Measurements from ENCODE around the gene RNF44. TPM values are rescaled to one million over a fixed set of nuclear protein-coding genes. Genes with fewer than 3 reads are reported as not detected.

RNF44 gene
- total RNA-seq, 1 experiment from 2014 or later, result 172 TPM

GRCh38 chr5:176540956-176541337 lies 3.7 kb upstream of the RNF44 start:
- Histone ChIP-seq H3K27ac (ENCODE audit: insufficient read length, low read depth, low read length) (no peak overlapping the region), H4K8ac (replicated peaks; ENCODE audit: insufficient read length, low read depth, low read length) (no peak overlapping the region), H2BK12ac (ENCODE audit: insufficient read length, low read depth, low read length) (peak overlapping the region; percentile 63), H2BK15ac (ENCODE audit: low read depth, low read length) (0 out of 2 replicates have a peak overlapping the region, but pooled peaks have one; percentile 13), H4K20me1 (ENCODE audit: control insufficient read depth, insufficient read depth, insufficient read length) (peaks cover 4% of the 10 kb centered on the region), H3K9me3 (ENCODE audit: control insufficient read depth, low read depth, low read length) (no peaks in the 10 kb centered on the region), H3K9ac (ENCODE audit: extremely low read depth, insufficient read length, low read length) (no peak overlapping the region), H2BK20ac (ENCODE audit: low read depth, low read length, poor library complexity, severe bottlenecking) (no peak overlapping the region), H3K4me1 (ENCODE audit: insufficient read depth, low read length) (peaks cover 13% of the 10 kb centered on the region; the same call in 1 of the 2 replicates), H3K23me2 (ENCODE audit: insufficient read length, low read depth, low read length, poor library complexity, severe bottlenecking) (peaks cover 18% of the 10 kb centered on the region), H2BK5ac (ENCODE audit: insufficient read length, low read length) (no peak overlapping the region), H3K23ac (ENCODE audit: insufficient read length, low read depth, low read length) (no peak overlapping the region), H3K4ac (ENCODE audit: low read depth, low read length) (peak overlapping the region; percentile 36; the same call in 1 of the 2 replicates), H2AK5ac (ENCODE audit: insufficient read length, low read length) (no peak overlapping the region), H2AFZ (ENCODE audit: low read length) (no peak overlapping the region), H3K18ac (ENCODE audit: insufficient read length, low read depth, low read length) (peak overlapping the region; percentile 45), H3K79me2 (ENCODE audit: insufficient read depth, low read length) (peaks cover 4% of the 10 kb centered on the region), H2BK120ac (ENCODE audit: low read depth, low read length, poor library complexity, severe bottlenecking) (peak overlapping the region; percentile 79), H3K14ac (ENCODE audit: insufficient read depth, low read length) (peak overlapping the region; percentile 55), H3K56ac (ENCODE audit: insufficient read length, low read depth, low read length) (no peak overlapping the region), H3T11ph (ENCODE audit: low read length) (no peak overlapping the region), H4K5ac (ENCODE audit: insufficient read length, low read depth, low read length) (no peak overlapping the region), H3K79me1 (ENCODE audit: insufficient read depth, low read depth, low read length, poor library complexity, severe bottlenecking) (no peaks in the 10 kb centered on the region), H3K4me2 (ENCODE audit: insufficient read depth, insufficient read length, low read length) (peak overlapping the region; percentile 55), H3K27me3 (ENCODE audit: insufficient read depth, low read length) (no peaks in the 10 kb centered on the region), H4K91ac (ENCODE audit: insufficient read length, low read depth, low read length) (no peak overlapping the region)
- peaks cover 3% of the 10 kb centered on the region; the same call in 1 of the 2 replicates for H3K27me3 Mint-ChIP-seq (ENCODE audit: low read depth)
- peak overlapping the region; percentile 40 to 70 (median 52); a peak in 3 of 7 replicates for H3K27ac Mint-ChIP-seq
- H3K4me1 Mint-ChIP-seq, result peaks cover 47 to 50% of the 10 kb centered on the region in 2 experiments
- H3K36me3 Mint-ChIP-seq (ENCODE audit: insufficient read depth in 1 of 3, low read depth in 3 of 3), result peaks cover 2 to 4% (median 4%) of the 10 kb centered on the region in 3 experiments; a peak in 6 of 7 replicates
- TF ChIP-seq CTCF (conservative IDR thresholded peaks at IDR 0.05), result no peak
- DNase-seq, result no peak
- peak overlapping the region in 1 of 2 experiments; percentile 87; a peak in 2 of 5 replicates for H3K4me3 Mint-ChIP-seq
- no peaks in the 10 kb centered on the region for H3K9me3 Mint-ChIP-seq
- no CpG with 5 or more reads among the region's 8 CpGs for WGBS (ENCODE audit: extremely low coverage, insufficient read length, low lambda C conversion rate)

Measured in H9 (cell line).